GM06990 (cell line): Measurements from ENCODE around the gene CACNA2D3.

Source experiments
- DNase-seq: peaks from one replicate; pipeline ENCODE4 v3.0.0-alpha.2; 2011; ENCODE audit not compliant: insufficient read length; ENCODE audit errors: extremely low read depth
- H3K27me3 ChIP-seq: replicated peaks from 2 replicates; pipeline ENCODE4 v1.6.0; 2011; ENCODE audit warnings: low read length; ENCODE audit not compliant: control insufficient read depth, insufficient read depth
- H3K36me3 ChIP-seq: 2 replicates; pipeline ENCODE4 v1.5.1; 2011; ENCODE audit warnings: low read length; ENCODE audit not compliant: control insufficient read depth, insufficient read depth
- H3K4me3 ChIP-seq: replicated peaks from 2 replicates; pipeline ENCODE4 v1.5.1; 2011; ENCODE audit warnings: low read depth, mild to moderate bottlenecking, control low read depth, low read length
- CTCF ChIP-seq: IDR thresholded peaks from 2 replicates; pipeline ENCODE4 v1.5.1; 2011; ENCODE audit warnings: low read length, control low read depth, mild to moderate bottlenecking, inconsistent platforms; ENCODE audit not compliant: insufficient read depth, poor library complexity, severe bottlenecking

Gene CACNA2D3

GRCh38 chr3:54954521-54954920 lies 832.2 kb downstream of the CACNA2D3 start:
- no peaks in the 10 kb centered on the region for H3K36me3 ChIP-seq
- no peak for TF ChIP-seq CTCF
- DNase-seq, result no peak
- no peak overlapping the region for H3K4me3 ChIP-seq
- peaks cover 3% of the 10 kb centered on the region; the same call in 1 of the 2 replicates for H3K27me3 ChIP-seq

DNA sequence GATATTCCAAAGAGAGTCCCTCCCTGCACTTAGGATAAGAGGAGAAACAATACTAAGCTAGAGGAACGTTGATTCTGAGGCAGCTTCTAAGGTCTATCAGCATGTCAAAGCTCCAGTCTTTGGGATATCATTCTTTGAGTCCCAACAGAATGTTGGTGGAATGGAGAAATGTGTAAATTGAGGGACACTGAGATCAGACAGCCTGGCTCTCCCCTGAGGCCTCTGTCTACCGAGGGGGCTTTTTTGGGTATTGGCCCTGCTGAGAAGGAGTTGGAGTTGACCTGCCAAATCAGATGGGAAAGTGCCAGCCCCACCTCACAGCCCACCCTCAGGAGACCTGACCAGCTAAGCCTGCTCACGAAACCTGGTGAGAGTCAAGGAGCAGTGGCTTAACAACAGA lies 833.1 kb downstream of the CACNA2D3 start:
- Histone ChIP-seq H3K4me3 (no peak overlapping the region), H3K36me3 (no peaks in the 10 kb centered on the region), H3K27me3 (peaks cover 3% of the 10 kb centered on the region; the same call in 1 of the 2 replicates)
- DNase-seq, result no peak
- no peak for TF ChIP-seq CTCF

DNA sequence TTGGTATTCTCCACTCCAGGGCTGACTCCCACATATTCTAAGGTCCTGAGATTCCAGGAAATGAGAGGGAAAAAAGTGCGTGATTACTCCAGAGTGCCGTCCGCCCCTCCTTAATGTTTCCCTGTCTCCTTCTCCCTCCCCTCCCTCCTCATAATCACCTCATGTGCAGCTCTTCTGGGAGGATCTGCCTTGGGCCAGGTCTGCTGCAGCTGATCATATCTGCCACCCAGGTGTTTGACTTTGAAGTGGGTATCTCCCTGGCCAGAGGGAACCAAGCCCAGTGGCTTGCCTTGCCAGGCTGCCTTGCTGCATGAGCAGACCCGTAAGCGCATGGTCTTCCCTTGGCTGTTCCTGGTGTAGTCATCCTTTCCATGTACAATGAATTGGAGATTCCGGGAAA lies 833.6 kb downstream of the CACNA2D3 start:
- no peak for TF ChIP-seq CTCF
- Histone ChIP-seq H3K4me3 (no peak overlapping the region), H3K27me3 (peaks cover 3% of the 10 kb centered on the region; the same call in 1 of the 2 replicates), H3K36me3 (no peaks in the 10 kb centered on the region)
- no peak for DNase-seq

DNA sequence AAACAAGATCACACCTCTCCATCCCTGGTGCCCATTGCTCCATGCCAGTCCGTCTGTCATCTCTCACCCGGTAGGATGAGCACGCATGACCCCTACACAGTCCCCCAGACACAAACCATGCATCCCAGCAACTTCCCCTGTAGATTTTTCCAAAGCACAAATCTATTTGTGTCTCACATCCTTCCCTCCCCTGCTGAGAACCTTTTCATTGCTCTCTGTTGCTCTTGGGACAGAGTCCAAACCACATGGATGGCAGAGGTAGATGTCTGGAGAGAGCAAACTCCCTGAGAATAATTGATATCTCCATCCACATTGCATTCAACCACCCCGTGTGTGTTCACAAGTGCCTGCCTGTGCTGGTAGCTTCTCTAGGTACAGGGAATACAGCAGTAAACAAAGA lies 835.4 kb downstream of the CACNA2D3 start:
- H3K4me3 ChIP-seq, result no peak overlapping the region
- no peak for DNase-seq
- TF ChIP-seq CTCF, result no peak
- H3K27me3 ChIP-seq, result peaks cover 3% of the 10 kb centered on the region; the same call in 1 of the 2 replicates
- H3K36me3 ChIP-seq, result no peaks in the 10 kb centered on the region

DNA sequence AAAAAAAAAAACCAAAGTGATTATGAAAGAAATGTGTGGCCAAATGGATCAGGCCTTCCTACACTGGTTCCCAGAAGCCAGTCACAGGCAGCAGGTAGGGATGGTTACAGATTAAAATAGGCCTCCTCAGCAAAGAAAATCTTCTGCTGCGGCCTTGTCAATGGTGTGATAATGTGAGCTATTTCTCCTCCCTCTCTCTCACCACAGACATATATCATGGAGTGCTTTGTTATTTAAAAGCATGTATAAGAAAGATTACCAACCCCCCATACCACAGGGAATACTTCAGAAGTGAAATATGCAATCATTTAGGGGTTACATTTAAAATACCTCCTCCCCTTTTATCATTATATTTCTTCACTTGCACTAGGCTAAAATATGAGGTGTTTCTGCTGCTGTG lies 837.7 kb downstream of the CACNA2D3 start:
- Histone ChIP-seq H3K4me3 (no peak overlapping the region), H3K27me3 (no peaks in the 10 kb centered on the region), H3K36me3 (no peaks in the 10 kb centered on the region)
- DNase-seq, result no peak
- no peak for TF ChIP-seq CTCF

DNA sequence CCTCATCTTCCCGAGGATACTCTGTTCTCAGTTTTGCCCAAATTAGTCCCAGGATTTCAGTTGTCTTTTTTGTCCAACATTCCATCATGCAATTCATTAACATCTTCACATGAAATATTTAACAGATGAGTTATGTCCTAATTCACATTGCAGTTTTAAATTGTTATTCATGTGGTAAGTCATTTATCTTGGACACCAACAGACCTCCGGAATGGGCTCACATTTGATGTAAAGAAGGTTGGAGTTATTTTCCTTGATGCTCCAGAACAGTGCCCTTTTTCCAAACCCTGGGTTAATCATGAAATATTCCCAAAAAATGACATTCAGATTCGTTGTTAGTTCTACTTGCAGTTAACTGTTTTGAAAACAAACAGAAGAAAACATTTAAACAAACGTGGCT lies 838.3 kb downstream of the CACNA2D3 start:
- H3K27me3 ChIP-seq, result no peaks in the 10 kb centered on the region
- no peak overlapping the region for H3K4me3 ChIP-seq
- H3K36me3 ChIP-seq, result no peaks in the 10 kb centered on the region
- no peak for DNase-seq
- TF ChIP-seq CTCF, result no peak
